ENCODE data around the gene TOMM34. TPM values are rescaled to one million over a fixed set of nuclear protein-coding genes. Genes with fewer than 3 reads are reported as not detected.
A peak's percentile ranks its signal among the peaks of the same experiment; 100 is the strongest.

The TOMM34 gene
- total RNA-seq, 8 experiments from 2014 or later, result 14.6 to 80.9 (median 23.6) TPM

- in situ Hi-C loops (cut with MboI; ENCODE audit: low pct_unique_long_range_greater_than_20kb in 2 of 9, low sequenced_read_pairs in 9 of 9, unreplicated experiment in 9 of 9), result no loop called here
- WGBS, 10 experiments, result 0 to 100% (median 97%) methylated on average over 1 to 2 of the region's 2 CpGs
- H3K4me3 ChIP-seq, result no peak overlapping the region
- ATAC-seq (replicated peaks in 6 of 8), result no peak
- no peak overlapping the region for H3K27ac ChIP-seq
- H3K4me1 ChIP-seq (replicated peaks in 1 of 2), result no peaks in the 10 kb centered on the region
These were observed 12.9 kb upstream of the TOMM34 start for GRCh38 chr20:44973053-44973452.

- Histone ChIP-seq H3K27ac (no peak overlapping the region), H3K4me1 (replicated peaks in 1 of 2) (peaks cover 7 to 8% of the 10 kb centered on the region in 2 donors), H3K4me3 (no peak overlapping the region)
- ATAC-seq (replicated peaks in 6 of 8), result no peak
- 43 to 100% (median 80%) methylated on average over 1 of the region's 1 CpG; no CpG with 5 or more reads in 1 of the 10 experiments for WGBS, 10 experiments
- in situ Hi-C loops (cut with MboI; ENCODE audit: low pct_unique_long_range_greater_than_20kb in 2 of 9, low sequenced_read_pairs in 9 of 9, unreplicated experiment in 9 of 9), result no loop called here
These were observed 10.1 kb upstream of the TOMM34 start for GRCh38 chr20:44970243-44970757.

DNA sequence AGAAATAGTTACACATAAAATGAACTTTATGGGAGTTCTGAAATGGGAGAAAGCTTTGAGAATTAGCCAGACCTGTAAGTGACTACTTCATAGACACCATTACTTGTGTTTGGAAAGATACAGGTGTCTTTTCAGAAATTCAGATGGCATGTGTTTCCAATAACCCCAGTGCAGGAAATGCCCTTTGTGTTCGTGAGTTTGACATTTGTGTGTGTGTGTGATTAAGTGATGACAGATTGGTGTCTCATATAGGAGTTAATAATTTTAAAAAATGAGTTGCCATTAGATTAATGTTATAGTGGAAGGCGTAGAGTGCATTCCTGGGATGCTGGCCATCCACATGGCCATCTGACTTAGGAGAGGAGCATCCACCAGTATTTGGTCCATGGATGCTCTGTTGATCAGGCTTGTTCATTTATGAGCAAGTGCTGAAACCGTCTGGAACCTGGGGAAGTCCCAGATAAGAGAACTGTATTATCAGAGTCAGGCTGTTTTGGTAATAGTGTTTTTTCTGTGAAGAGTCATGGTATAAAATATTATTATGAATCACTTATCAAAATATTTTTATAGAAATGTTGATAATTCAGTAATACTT lies 9.2 kb upstream of the TOMM34 start:
- peaks cover 7 to 8% of the 10 kb centered on the region in 2 donors for H3K4me1 ChIP-seq (replicated peaks in 1 of 2)
- no peak overlapping the region for H3K4me3 ChIP-seq
- H3K27ac ChIP-seq, result no peak overlapping the region
- 17 to 78% (median 60%) methylated on average over 1 to 3 of the region's 3 CpGs; no CpG with 5 or more reads in 1 of the 10 experiments for WGBS, 10 experiments
- no peak for ATAC-seq (replicated peaks in 6 of 8)
- in situ Hi-C loops (cut with MboI; ENCODE audit: low pct_unique_long_range_greater_than_20kb in 2 of 9, low sequenced_read_pairs in 9 of 9, unreplicated experiment in 9 of 9), result no loop called here

DNA sequence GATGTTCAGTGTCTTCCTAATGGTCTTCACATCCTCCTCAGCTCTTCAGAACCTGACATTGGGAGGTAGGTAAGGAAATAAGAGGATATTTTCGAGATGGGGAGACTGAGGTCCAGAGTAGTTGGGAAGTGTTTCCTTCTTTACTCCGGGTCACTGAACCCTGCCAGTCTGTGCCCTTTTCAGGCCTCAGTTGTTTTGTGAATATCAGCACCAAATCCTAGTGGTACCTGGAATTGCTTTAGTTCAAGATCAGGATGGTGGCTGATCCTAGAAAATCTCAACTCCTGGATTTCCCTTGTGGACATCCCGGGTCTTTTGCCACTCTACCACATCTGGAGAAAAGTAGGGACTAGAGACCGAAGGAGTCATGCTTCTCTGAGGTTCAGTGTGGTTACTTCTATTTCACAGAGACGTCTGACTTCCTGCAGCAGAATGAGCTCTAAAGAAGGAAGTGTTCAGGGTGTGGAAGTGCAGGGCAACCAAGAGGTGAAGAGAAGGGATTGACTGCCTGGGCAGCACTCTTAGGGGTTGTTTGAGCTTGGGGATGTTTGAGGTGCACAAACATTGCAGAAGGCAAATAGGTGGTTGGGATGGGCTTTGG lies 7.1 kb upstream of the TOMM34 start:
- Histone ChIP-seq H3K4me1 (replicated peaks in 1 of 2) (peaks cover 7 to 8% of the 10 kb centered on the region in 2 donors), H3K4me3 (peak overlapping the region; percentile 72 to 96 (median 80)), H3K27ac (no peak overlapping the region)
- no peak for ATAC-seq (replicated peaks in 6 of 8)
- in situ Hi-C loops (cut with MboI; ENCODE audit: low pct_unique_long_range_greater_than_20kb in 2 of 9, low sequenced_read_pairs in 9 of 9, unreplicated experiment in 9 of 9), result no loop called here
- WGBS, 10 experiments, result 0 to 25% (median 13%) methylated on average over 2 to 4 of the region's 5 CpGs; no CpG with 5 or more reads in 6 of the 10 experiments

GRCh38 chr20:44966030-44966961 lies 6.1 kb upstream of the TOMM34 start, which contains the start of gene STK4:
TSS of gene STK4 (plus strand) at chr20:44966512. CDS start at chr20:44966569, 57 bp downstream.
- 0 to 40% (median 0%) methylated on average over 1 to 4 of the region's 68 CpGs; no CpG with 5 or more reads in 4 of the 10 experiments for WGBS, 10 experiments
- peak; percentile 89 to 98 (median 98) for ATAC-seq (replicated peaks in 6 of 8)
- Histone ChIP-seq H3K4me3 (peak within 1 kb of the TSS; percentile 72 to 96 (median 80)), H3K4me1 (replicated peaks in 1 of 2) (peaks cover 7 to 8% of the 10 kb centered on the region in 2 donors), H3K27ac (peak within 1 kb of the TSS; percentile 63 to 88)
- in situ Hi-C loops (cut with MboI; ENCODE audit: low pct_unique_long_range_greater_than_20kb in 2 of 9, low sequenced_read_pairs in 9 of 9, unreplicated experiment in 9 of 9), result no loop called here

- H3K27ac ChIP-seq, result peak overlapping the region; percentile 63 to 88
These were observed 5.4 kb upstream of the TOMM34 start for GRCh38 chr20:44965651-44966029.

DNA sequence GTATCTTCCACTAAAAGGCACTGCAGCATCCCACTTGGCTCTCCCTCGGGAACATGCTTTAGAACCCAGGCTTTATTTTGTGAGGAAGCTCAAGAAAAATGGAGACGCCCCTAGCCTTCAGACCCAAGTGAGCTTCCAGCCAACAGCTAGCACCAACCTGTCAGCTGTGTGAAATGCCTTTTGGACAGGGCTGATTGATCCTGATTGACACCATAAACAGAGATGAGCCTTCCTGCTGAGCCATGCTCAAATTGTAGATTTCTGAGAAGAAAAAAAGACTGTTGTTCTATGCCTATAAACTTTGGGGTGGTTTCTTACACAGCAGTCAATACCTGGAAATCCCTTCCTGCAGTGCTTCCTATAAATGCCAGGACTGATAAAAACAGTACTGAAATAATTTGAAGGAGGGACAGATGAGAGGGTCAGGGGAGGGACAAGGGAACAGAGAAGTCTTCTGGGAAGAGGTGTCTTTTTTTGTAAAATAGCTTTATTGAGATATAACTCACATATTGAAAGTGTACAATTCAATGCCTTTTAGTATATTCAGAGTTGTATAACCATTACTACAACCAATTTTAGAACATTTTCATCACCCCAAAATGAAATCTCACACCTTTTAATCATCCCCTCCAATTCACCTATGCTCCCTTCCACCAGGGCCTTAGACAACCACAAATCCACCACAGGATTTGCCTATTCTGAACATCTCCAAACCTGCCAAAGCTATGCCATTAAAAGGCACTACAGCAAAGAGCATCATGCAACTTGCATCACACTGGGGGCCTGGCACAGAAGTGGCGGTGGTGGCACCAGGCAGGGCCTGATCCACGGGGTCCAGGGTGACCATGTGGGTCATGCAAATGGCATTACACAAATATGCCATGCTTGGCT lies 3.4 kb upstream of the TOMM34 start:
- Histone ChIP-seq H3K4me3 (no peak overlapping the region), H3K4me1 (replicated peaks in 1 of 2) (peaks cover 15% of the 10 kb centered on the region in 2 donors), H3K27ac (no peak overlapping the region)
- in situ Hi-C loops (cut with MboI; ENCODE audit: low pct_unique_long_range_greater_than_20kb in 2 of 9, low sequenced_read_pairs in 9 of 9, unreplicated experiment in 9 of 9), result no loop called here
- WGBS, 10 experiments, result 0 to 100% (median 78%) methylated on average over 1 to 4 of the region's 4 CpGs; no CpG with 5 or more reads in 3 of the 10 experiments
- ATAC-seq (replicated peaks in 6 of 8), result no peak

More at GRCh38 chr20:44965651-44966029, 5.4 kb upstream of the TOMM34 start:
- 8 to 100% (median 55%) methylated on average over 1 to 5 of the region's 5 CpGs for WGBS, 10 experiments
- ATAC-seq (replicated peaks in 6 of 8), result no peak
- in situ Hi-C loops (cut with MboI; ENCODE audit: low pct_unique_long_range_greater_than_20kb in 2 of 9, low sequenced_read_pairs in 9 of 9, unreplicated experiment in 9 of 9), result no loop called here
- peaks cover 7 to 8% of the 10 kb centered on the region in 2 donors for H3K4me1 ChIP-seq (replicated peaks in 1 of 2)
- H3K4me3 ChIP-seq, result peak overlapping the region; percentile 72 to 96 (median 80)

- no peak for ATAC-seq (replicated peaks in 6 of 8)
- in situ Hi-C loops (cut with MboI; ENCODE audit: low pct_unique_long_range_greater_than_20kb in 2 of 9, low sequenced_read_pairs in 9 of 9, unreplicated experiment in 9 of 9), result no loop called here
- Histone ChIP-seq H3K4me1 (replicated peaks in 1 of 2) (peaks cover 11 to 13% of the 10 kb centered on the region in 2 donors), H3K27ac (no peak overlapping the region), H3K4me3 (no peak overlapping the region)
- WGBS, 10 experiments, result 87 to 100% (median 100%) methylated on average over 1 to 3 of the region's 3 CpGs; no CpG with 5 or more reads in 3 of the 10 experiments
These were observed 2.3 kb upstream of the TOMM34 start for GRCh38 chr20:44962483-44962882.

GRCh38 chr20:44961870-44962267 lies 1.7 kb upstream of the TOMM34 start:
- Histone ChIP-seq H3K27ac (no peak overlapping the region), H3K4me1 (replicated peaks in 1 of 2) (peaks cover 7 to 8% of the 10 kb centered on the region in 2 donors), H3K4me3 (no peak overlapping the region)
- in situ Hi-C loops (cut with MboI; ENCODE audit: low pct_unique_long_range_greater_than_20kb in 2 of 9, low sequenced_read_pairs in 9 of 9, unreplicated experiment in 9 of 9), result no loop called here
- peak in 1 of 8 experiments; percentile 5 for ATAC-seq (replicated peaks in 6 of 8)
- WGBS, 10 experiments, result 50 to 100% (median 74%) methylated on average over 1 to 3 of the region's 3 CpGs; no CpG with 5 or more reads in 7 of the 10 experiments

GRCh38 chr20:44961011-44961869 lies 1.0 kb upstream of the TOMM34 start:
- Histone ChIP-seq H3K27ac (no peak overlapping the region), H3K4me3 (peak overlapping the region in 1 of 5 donors; percentile 68), H3K4me1 (replicated peaks in 1 of 2) (peaks cover 7 to 8% of the 10 kb centered on the region in 2 donors)
- in situ Hi-C loops (cut with MboI; ENCODE audit: low pct_unique_long_range_greater_than_20kb in 2 of 9, low sequenced_read_pairs in 9 of 9, unreplicated experiment in 9 of 9), result no loop called here
- 37 to 100% (median 89%) methylated on average over 2 to 4 of the region's 4 CpGs; no CpG with 5 or more reads in 1 of the 10 experiments for WGBS, 10 experiments
- no peak for ATAC-seq (replicated peaks in 6 of 8)

GRCh38 chr20:44959638-44960102 lies 527 bp downstream of the TOMM34 start:
- WGBS, 10 experiments, result 0 to 12% (median 3%) methylated on average over 2 to 10 of the region's 13 CpGs; no CpG with 5 or more reads in 4 of the 10 experiments
- H3K4me1 ChIP-seq (replicated peaks in 1 of 2), result peaks cover 7 to 8% of the 10 kb centered on the region in 2 donors
- H3K27ac ChIP-seq, result no peak overlapping the region
- H3K4me3 ChIP-seq, result peak overlapping the region; percentile 47 to 73 (median 68)
- in situ Hi-C loops (cut with MboI; ENCODE audit: low pct_unique_long_range_greater_than_20kb in 2 of 9, low sequenced_read_pairs in 9 of 9, unreplicated experiment in 9 of 9), result no loop called here
- ATAC-seq (replicated peaks in 6 of 8), result peak; percentile 1 to 22 (median 8)
